H1 (cell line): Measurements from ENCODE around the gene SIGLEC11. TPM values are rescaled to one million over a fixed set of nuclear protein-coding genes. Genes with fewer than 3 reads are reported as not detected.

Experiments used
- BACH1 ChIP-seq: IDR thresholded peaks from 2 replicates; pipeline ENCODE4 v1.6.1; 2012; ENCODE audit warnings: low read length, improper control_type of control experiment
- CBX8 ChIP-seq: fragments of 300-800, 300-1000 bp; sonication (generic); IDR thresholded peaks from 2 replicates; pipeline ENCODE4 v1.7.1; 2016; ENCODE audit warnings: low read depth, low read length, borderline replicate concordance
- CTCF ChIP-seq, 3 experiments: IDR thresholded peaks; 1 replicate in 2 of 3; 2 replicates in 1 of 3; pipeline versions ENCODE4 v1.5.1 to v1.6.1; 2011; ENCODE audit warnings: low read length in 3 of 3, mild to moderate bottlenecking in 3 of 3, inconsistent platforms in 2 of 3, low read depth in 1 of 3, moderate library complexity in 1 of 3; ENCODE audit not compliant: insufficient read depth in 1 of 3; ENCODE audit errors: control extremely low read depth in 1 of 3
- E2F6 ChIP-seq: IDR thresholded peaks from 2 replicates; pipeline ENCODE4 v1.6.1; 2012; ENCODE audit warnings: inconsistent platforms
- GTF2F1 ChIP-seq: IDR thresholded peaks from 2 replicates; pipeline ENCODE4 v1.6.1; 2012; ENCODE audit warnings: low read depth, low read length, improper control_type of control experiment, borderline replicate concordance
- HDAC2 ChIP-seq, 2 experiments: fragments of 300-600 bp in 1 of 2; sonication (generic) in 1 of 2; IDR thresholded peaks; 2 replicates each; pipeline ENCODE4 v1.6.1; 2011 to 2012; ENCODE audit warnings: low read depth in 2 of 2, low read length in 2 of 2, mild to moderate bottlenecking in 2 of 2, moderate library complexity in 2 of 2, borderline replicate concordance in 1 of 2, inconsistent platforms in 1 of 2
- JUND ChIP-seq: IDR thresholded peaks from 2 replicates; pipeline ENCODE4 v1.6.1; 2011; ENCODE audit warnings: mild to moderate bottlenecking, improper control_type of control experiment, low read length
- POLR2AphosphoS5 ChIP-seq: IDR thresholded peaks from 2 replicates; pipeline ENCODE4 v1.6.1; 2011; ENCODE audit warnings: low read depth, low read length
- RXRA ChIP-seq: IDR thresholded peaks from 2 replicates; pipeline ENCODE4 v1.6.1; 2011; ENCODE audit warnings: low read depth, mild to moderate bottlenecking, low read length, moderate library complexity; ENCODE audit not compliant: insufficient read depth
- SRF ChIP-seq: IDR thresholded peaks from 2 replicates; pipeline ENCODE4 v1.6.1; 2011; ENCODE audit warnings: mild to moderate bottlenecking, low read depth, low read length, moderate library complexity
- polyA plus RNA-seq, 7 experiments: library from polyadenylated mRNA; depleted of rRNA in 3 of 7; stranded (reverse) in 5 of 7; unstranded in 2 of 7; fragments of >200 nt in 5 of 7; fragments of 200-250 nt in 2 of 7; gene quantifications; 1 replicate in 5 of 7; 2 replicates in 1 of 7; 4 replicates in 1 of 7; pipeline versions ENCODE4 v1.2.1 to v1.2.3, GENCODE V29; 2011 to 2013; ENCODE audit warnings: missing spikeins in 2 of 7, mixed read lengths in 2 of 7
- total RNA-seq: library from RNA; stranded (reverse); fragmentation: NEBNext Ultra II Directional; extraction: Animal tissue kit (Norgen Biotek cat#: 25700); gene quantifications from 2 replicates; pipeline ENCODE4 v1.2.1, GENCODE V29; 2021

Gene SIGLEC11
- total and polyA plus RNA-seq, 2 of the 8 experiments (the other 6 are each of a cell fraction or from before 2014, with no cell fraction given), result 0.18 TPM; not detected in 1

GRCh38 chr19:49983645-49984229 lies 22.8 kb upstream of the SIGLEC11 start (continued):
- no peak for TF ChIP-seq HDAC2 (IDR thresholded peaks at IDR 0.05; ENCODE audit: borderline replicate concordance in 1 of 2, low read depth in 2 of 2, low read length in 2 of 2)
- no peak for TF ChIP-seq CBX8
- TF ChIP-seq E2F6, result no peak
- no peak for TF ChIP-seq BACH1
- TF ChIP-seq CTCF (IDR thresholded peaks at IDR 0.05; ENCODE audit: control extremely low read depth in 1 of 3, insufficient read depth in 1 of 3, low read depth in 1 of 3, low read length in 3 of 3), result peak; percentile 91 to 95 (median 93)
- no peak for TF ChIP-seq JUND
- TF ChIP-seq GTF2F1, result no peak
- no peak for TF ChIP-seq SRF
- TF ChIP-seq RXRA, result no peak
- TF ChIP-seq POLR2AphosphoS5, result no peak
